Stimulated activated CD4-positive, alpha-beta T cell treated with anti-CD3 and anti-CD28 coated beads, Interleukin-1b, Interleukin-23, amount 100 ng/mL, for 24 hours (primary cell): Measurements from ENCODE around the gene CMBL.
"Not testable (repeated sequence)": the region's sequence is repeated elsewhere in the genome, so short reads cannot be mapped to it uniquely, and the experiment has no call there.

Experiments used
- DNase-seq, 4 experiments: peaks; one replicate each; pipeline ENCODE4 v3.0.0-alpha.2; 2020; ENCODE audit warnings: low read depth in 4 of 4, low spot score in 1 of 4

CMBL gene

GRCh38 chr5:10307206-10308148 is at the start of gene CMBL:
Gene CMBL (minus strand): TSS chr5:10307902. CDS start chr5:10290762, 17,140 bp downstream.
- DNase-seq = peak in 2 of 4 experiments; percentile 6 to 17

- DNase-seq = no peak
Measured at GRCh38 chr5:10355071-10355889, 47.6 kb upstream of the CMBL start.

- peak in 2 of 4 experiments; percentile 18 to 33 for DNase-seq
Measured at GRCh38 chr5:10354048-10354872, 46.6 kb upstream of the CMBL start.

GRCh38 chr5:10353241-10354047 is 45.7 kb upstream of the CMBL start, which contains the start of gene MARCHF6:
Gene MARCHF6 (plus strand): TSS chr5:10353695. CDS start chr5:10353899, 204 bp downstream.
- peak; percentile 92 to 95 (median 94) for DNase-seq

- peak in 2 of 4 experiments; percentile 13 to 16 for DNase-seq
Measured at GRCh38 chr5:10352430-10353240, 44.9 kb upstream of the CMBL start.

GRCh38 chr5:10351919-10352318 is 44.2 kb upstream of the CMBL start:
- no peak for DNase-seq

GRCh38 chr5:10351199-10351905 is 43.6 kb upstream of the CMBL start:
- no peak for DNase-seq

GRCh38 chr5:10348258-10348657 is 40.6 kb upstream of the CMBL start:
- no peak for DNase-seq

- not testable (repeated sequence) for DNase-seq
Measured at GRCh38 chr5:10344461-10345106, 36.9 kb upstream of the CMBL start.

- no peak for DNase-seq
Measured at GRCh38 chr5:10343486-10343885, 35.8 kb upstream of the CMBL start.

GRCh38 chr5:10339958-10340357 is 32.3 kb upstream of the CMBL start:
- DNase-seq = no peak

- no peak for DNase-seq
Measured at GRCh38 chr5:10339058-10339811, 31.5 kb upstream of the CMBL start.

- no peak for DNase-seq
Measured at GRCh38 chr5:10338686-10339057, 31.0 kb upstream of the CMBL start.

- DNase-seq = no peak
Measured at GRCh38 chr5:10337986-10338385, 30.3 kb upstream of the CMBL start.

- DNase-seq = no peak
Measured at GRCh38 chr5:10337107-10337506, 29.4 kb upstream of the CMBL start.

GRCh38 chr5:10335711-10336470 is 28.2 kb upstream of the CMBL start:
- DNase-seq = no peak

- DNase-seq = no peak
Measured at GRCh38 chr5:10334831-10335230, 27.1 kb upstream of the CMBL start.
